NCI-H748 (cell line): ENCODE results near the gene EOLA1.
"Not testable (repeated sequence)": the region's sequence is repeated elsewhere in the genome, so short reads cannot be mapped to it uniquely, and the experiment has no call there.

Experiments used
- DNase-seq: peaks from one replicate; lab custom pipeline; 2025; ENCODE audit not compliant: unreplicated experiment; lab: John Stamatoyannopoulos, UW

EOLA1 gene

GRCh38 chrX:149595214-149595613 lies 54.4 kb downstream of the EOLA1 start, which contains the start of gene HSFX2:
Gene HSFX2 (minus strand): TSS chrX:149595314. CDS start chrX:149594700, 614 bp downstream.
- DNase-seq, result not testable (repeated sequence)

GRCh38 chrX:149595943-149596342 lies 55.1 kb downstream of the EOLA1 start:
- DNase-seq, result not testable (repeated sequence)
